Right cardiac atrium (tissue), 5 donors: ENCODE data around the gene MMD2. TPM values are rescaled to one million over a fixed set of nuclear protein-coding genes. Genes with fewer than 3 reads are reported as not detected.

ENCODE experiments used
- ATAC-seq, 2 donors: fragments of 200-7000 bp; cut with Tn5 transposase; one replicate each; pipeline versions ENCODE4 v1.8.0 to v1.9.1; 2020; ENCODE audit warnings: moderate library complexity in 2 of 2, mild to moderate bottlenecking in 1 of 2
- DNase-seq, 3 donors: peaks; one replicate each; pipeline ENCODE4 v3.0.0-alpha.2; 2020
- H3K27ac ChIP-seq: one replicate; pipeline ENCODE4 v1.5.1; 2013; ENCODE audit warnings: mild to moderate bottlenecking, low read length, control low read depth, moderate library complexity
- H3K27me3 ChIP-seq: one replicate; pipeline ENCODE4 v1.6.1; 2013; ENCODE audit not compliant: control insufficient read depth, insufficient read depth
- H3K4me1 ChIP-seq: one replicate; pipeline ENCODE4 v1.6.1; 2013; ENCODE audit warnings: low read length; ENCODE audit not compliant: control insufficient read depth, insufficient read depth
- H3K4me3 ChIP-seq: one replicate; pipeline ENCODE4 v1.5.1; 2013; ENCODE audit warnings: low read length, control low read depth
- H3K9me3 ChIP-seq: one replicate; pipeline ENCODE4 v1.6.1; 2013; ENCODE audit warnings: low read length; ENCODE audit not compliant: control insufficient read depth
- WGBS: extraction: QIAGEN DNeasy Blood & Tissue Kit; methylation state at CpG from one replicate; pipeline ENCODE4 v1.1.7; 2013; 5-methylcytosine and 5-hydroxymethylcytosine counted together
- intact Hi-C, 4 donors: fragments of 100-400 bp; cut with DNase I; formaldehyde crosslinking; loops; one replicate each; pipeline versions ENCODE4 v1.11.0 to v1.14.0; 2022 to 2023
- polyA plus RNA-seq: library from polyadenylated mRNA; stranded (reverse); fragments of 200-250 nt; gene quantifications from one replicate; pipeline ENCODE4 v1.2.3, GENCODE V29; 2013
- total RNA-seq, 4 donors: library from RNA; stranded (reverse); fragmentation: NEBNext Ultra II Directional; extraction: Animal tissue kit (Norgen Biotek cat#: 25700); gene quantifications; one replicate each; pipeline ENCODE4 v1.2.1, GENCODE V29; 2021
- donor health status: healthy with polysubstance abuse.
- donor health status: DM: no; HTN: yes; CAD: no.
- donor health status: DM: no; HTN: no; CAD: no.
- donor health status: DM: no; HTN: yes; CAD: no; lungs with severe emphysema.
- donor health status: DM: yes; HTN: yes; CAD: no.

Gene MMD2
- total and polyA plus RNA-seq, 5 donors: not detected

DNA sequence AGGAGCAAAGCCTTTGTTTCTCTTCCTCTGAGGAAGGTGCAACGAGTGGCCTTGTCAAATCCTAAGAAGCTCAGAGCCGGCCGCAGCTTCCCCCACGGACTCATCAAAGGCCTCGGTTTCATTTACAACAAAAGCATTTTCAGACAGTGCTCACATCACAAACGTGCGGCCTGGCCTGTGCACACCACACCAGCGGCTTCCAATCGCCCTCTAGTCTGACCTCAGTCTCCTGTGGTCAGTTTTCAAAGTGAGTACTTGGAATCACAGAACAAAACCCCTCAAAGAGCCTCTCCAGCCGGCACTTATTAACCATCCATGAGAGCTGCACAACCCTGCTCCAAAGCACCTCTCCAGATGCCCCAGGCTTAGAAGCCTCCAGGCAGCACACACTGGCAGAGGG lies 78.8 kb downstream of the MMD2 start:
- Histone ChIP-seq H3K9me3 (no peaks in the 10 kb centered on the region), H3K4me3 (no peak overlapping the region), H3K27me3 (no peaks in the 10 kb centered on the region), H3K4me1 (no peaks in the 10 kb centered on the region), H3K27ac (no peak overlapping the region)
- ATAC-seq (no peak), DNase-seq (no peak)
- intact Hi-C loops: loop anchor here in 3 of 4 donors (5.0 to 10.0 kb wide), 4 partner anchors 45 to 85 kb away; no protein-coding TSS in a partner anchor
- 59% methylated on average over 10 of the region's 10 CpGs for WGBS

- Histone ChIP-seq H3K4me1 (no peaks in the 10 kb centered on the region), H3K27ac (no peak overlapping the region), H3K9me3 (no peaks in the 10 kb centered on the region), H3K27me3 (no peaks in the 10 kb centered on the region), H3K4me3 (no peak overlapping the region)
- intact Hi-C loops: loop anchor here in 3 of 4 donors (5.0 to 10.0 kb wide), 4 partner anchors 45 to 85 kb away; no protein-coding TSS in a partner anchor
- ATAC-seq (peak in 1 of 2 donors; percentile 3), DNase-seq (no peak)
- WGBS: 64% methylated on average over 27 of the region's 27 CpGs
Observed at GRCh38 chr7:4879396-4880081, 79.4 kb downstream of the MMD2 start.

- Histone ChIP-seq H3K27me3 (no peaks in the 10 kb centered on the region), H3K4me1 (no peaks in the 10 kb centered on the region), H3K4me3 (no peak overlapping the region), H3K9me3 (no peaks in the 10 kb centered on the region), H3K27ac (no peak overlapping the region)
- ATAC-seq: no peak
- DNase-seq: peak in 1 of 3 donors; percentile 65
- 72% methylated on average over 45 of the region's 45 CpGs for WGBS
- intact Hi-C loops: no loop called here
Observed at GRCh38 chr7:4878336-4879335, 80.4 kb downstream of the MMD2 start.

DNA sequence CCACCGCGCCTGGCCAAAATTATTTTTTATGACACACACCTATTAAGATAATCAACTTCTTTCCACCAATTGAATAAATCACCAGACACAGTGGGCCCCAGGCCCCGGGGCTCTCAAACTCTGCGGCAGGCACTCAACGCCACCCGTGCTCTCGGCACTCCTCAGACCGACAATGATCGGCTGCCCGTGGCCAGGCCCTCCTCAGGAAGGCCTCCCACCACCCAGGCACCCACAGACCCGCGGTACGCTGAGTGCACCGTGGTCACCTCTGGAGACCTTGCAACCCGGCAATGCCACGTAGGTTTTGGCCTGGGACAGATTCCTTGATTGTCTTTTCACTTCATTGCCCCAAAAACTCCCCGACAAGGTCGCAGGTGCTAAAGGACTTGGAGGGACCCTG lies 82.4 kb downstream of the MMD2 start:
- no peaks in the 10 kb centered on the region for H3K4me1 ChIP-seq
- no peak for ATAC-seq
- no peaks in the 10 kb centered on the region for H3K27me3 ChIP-seq
- WGBS: 96% methylated on average over 18 of the region's 18 CpGs
- intact Hi-C loops: no loop called here
- no peaks in the 10 kb centered on the region for H3K9me3 ChIP-seq
- no peak for DNase-seq
- no peak overlapping the region for H3K27ac ChIP-seq
- no peak overlapping the region for H3K4me3 ChIP-seq

- intact Hi-C loops: no loop called here
- no peak for DNase-seq
- Histone ChIP-seq H3K4me1 (no peaks in the 10 kb centered on the region), H3K27me3 (no peaks in the 10 kb centered on the region), H3K4me3 (no peak overlapping the region), H3K27ac (no peak overlapping the region), H3K9me3 (no peaks in the 10 kb centered on the region)
- WGBS: 92% methylated on average over 15 of the region's 15 CpGs
- no peak for ATAC-seq
Observed at GRCh38 chr7:4875391-4875790, 83.6 kb downstream of the MMD2 start.

DNA sequence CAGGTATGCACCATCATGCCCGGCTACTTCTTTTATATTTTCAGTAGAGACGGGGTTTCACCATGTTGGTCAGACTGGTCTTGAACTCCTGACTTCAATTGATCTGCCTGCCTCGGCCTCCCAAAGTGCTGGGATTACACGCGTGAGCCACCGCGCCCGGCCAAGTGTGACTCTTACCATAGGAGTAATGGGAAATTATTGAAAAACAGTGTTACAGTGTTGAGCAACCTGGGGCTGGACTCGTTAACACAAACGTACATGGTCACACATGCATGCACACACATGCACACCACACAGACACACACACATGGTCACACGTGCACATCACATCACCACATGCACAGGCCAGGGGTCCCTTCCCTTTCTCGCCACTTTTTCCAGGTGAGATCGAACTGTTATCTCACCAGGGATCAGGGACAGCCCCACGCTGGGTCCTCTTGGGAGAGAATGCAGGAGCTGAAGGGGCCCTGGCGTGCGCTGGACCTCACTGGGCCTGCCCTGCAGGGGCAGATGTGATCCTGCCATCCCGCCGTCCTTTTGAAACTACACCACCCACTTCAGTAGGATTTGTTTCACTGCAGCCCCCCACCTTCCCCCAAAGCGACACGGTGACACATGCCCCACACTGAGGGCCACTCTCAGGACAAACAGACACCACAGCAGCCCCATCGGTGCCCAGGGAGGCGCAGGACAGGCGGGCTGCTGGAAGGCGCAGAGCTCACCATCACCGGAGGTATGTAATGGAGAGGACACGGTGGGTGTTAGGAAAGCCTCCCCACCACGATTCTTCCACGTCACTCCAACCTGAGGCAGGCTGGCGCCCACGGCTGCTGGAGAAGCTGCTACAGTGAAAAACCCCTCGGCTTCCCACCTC lies 85.7 kb downstream of the MMD2 start:
- 87% methylated on average over 31 of the region's 31 CpGs for WGBS
- no peak for DNase-seq
- intact Hi-C loops: no loop called here

DNA sequence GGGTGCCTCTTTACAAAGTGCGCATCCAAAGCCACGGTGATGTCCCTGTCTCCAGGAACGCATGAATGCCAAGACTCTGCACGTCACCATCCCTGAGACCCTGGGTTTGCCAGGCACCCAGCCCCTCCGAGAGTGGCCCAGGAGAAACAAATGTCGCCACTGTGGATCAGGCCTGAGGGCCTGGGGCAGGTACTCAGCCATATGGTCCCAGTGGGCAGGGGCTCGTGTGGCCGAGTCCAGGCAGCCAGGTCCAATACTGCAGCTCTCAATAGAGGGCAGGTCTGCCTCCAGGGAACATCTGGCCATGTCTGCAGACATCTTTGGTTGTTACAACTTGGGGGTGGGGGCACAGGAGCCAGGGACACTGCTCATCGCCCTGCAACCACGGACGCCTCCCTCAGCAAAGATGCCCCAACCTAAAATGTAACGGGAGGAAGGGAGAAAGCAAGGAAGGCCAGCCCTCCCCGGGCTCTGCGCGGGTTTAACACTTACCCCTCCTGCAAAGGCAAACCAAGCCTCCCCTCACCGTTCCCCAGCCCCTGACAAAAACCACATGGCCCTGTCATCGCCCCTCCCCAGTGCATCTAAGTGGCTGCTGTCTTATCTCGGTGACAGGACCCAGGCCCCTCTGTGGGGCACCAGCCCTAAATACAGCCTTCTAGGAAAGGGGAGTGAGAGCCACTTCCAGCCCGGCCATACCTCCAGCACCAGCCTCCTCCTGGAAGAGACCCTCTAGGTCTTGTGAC lies 86.9 kb downstream of the MMD2 start:
- no peaks in the 10 kb centered on the region for H3K9me3 ChIP-seq
- ATAC-seq (no peak), DNase-seq (no peak)
- no peak overlapping the region for H3K27ac ChIP-seq
- intact Hi-C loops: no loop called here
- 52% methylated on average over 19 of the region's 19 CpGs for WGBS
- no peak overlapping the region for H3K4me3 ChIP-seq
- no peaks in the 10 kb centered on the region for H3K27me3 ChIP-seq
- H3K4me1 ChIP-seq: no peaks in the 10 kb centered on the region

More for the DNA sequence above, 85.7 kb downstream of the MMD2 start:
- Histone ChIP-seq H3K9me3 (no peaks in the 10 kb centered on the region), H3K4me1 (no peaks in the 10 kb centered on the region), H3K4me3 (no peak overlapping the region), H3K27me3 (no peaks in the 10 kb centered on the region), H3K27ac (no peak overlapping the region)
- ATAC-seq: no peak

- Histone ChIP-seq H3K27ac (no peak overlapping the region), H3K27me3 (no peaks in the 10 kb centered on the region), H3K4me3 (no peak overlapping the region), H3K9me3 (no peaks in the 10 kb centered on the region), H3K4me1 (no peaks in the 10 kb centered on the region)
- WGBS: 61% methylated on average over 23 of the region's 23 CpGs
- DNase-seq (peak in 2 of 3 donors; percentile 23 to 45), ATAC-seq (peak in 1 of 2 donors; percentile 71)
- intact Hi-C loops: no loop called here
Observed at GRCh38 chr7:4871056-4871680, 87.8 kb downstream of the MMD2 start.

DNA sequence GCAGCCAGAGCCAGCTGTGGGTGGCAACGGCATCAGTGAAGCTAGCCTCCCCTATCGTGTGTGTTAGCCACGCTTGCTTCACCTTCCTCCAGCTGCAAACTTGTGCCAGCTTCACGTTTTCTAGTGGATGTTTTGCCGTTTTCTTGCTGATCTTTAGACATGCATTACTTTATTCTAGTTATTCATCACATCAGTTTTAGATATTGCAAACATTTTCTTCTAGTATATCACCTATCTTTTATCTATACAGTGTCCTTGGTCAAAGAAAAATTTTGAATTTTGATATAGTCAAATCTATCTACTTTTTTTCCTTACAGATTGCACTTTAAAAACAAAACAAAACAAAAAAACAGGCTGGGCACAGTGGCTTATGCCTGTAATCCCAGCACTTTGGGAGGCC lies 90.5 kb downstream of the MMD2 start:
- ATAC-seq (no peak), DNase-seq (no peak)
- Histone ChIP-seq H3K4me1 (no peaks in the 10 kb centered on the region), H3K9me3 (no peaks in the 10 kb centered on the region), H3K4me3 (no peak overlapping the region), H3K27ac (no peak overlapping the region), H3K27me3 (no peaks in the 10 kb centered on the region)
- intact Hi-C loops: no loop called here
- WGBS: 93% methylated on average over 5 of the region's 5 CpGs
